ENCODE data around the gene RFWD3.

DNA sequence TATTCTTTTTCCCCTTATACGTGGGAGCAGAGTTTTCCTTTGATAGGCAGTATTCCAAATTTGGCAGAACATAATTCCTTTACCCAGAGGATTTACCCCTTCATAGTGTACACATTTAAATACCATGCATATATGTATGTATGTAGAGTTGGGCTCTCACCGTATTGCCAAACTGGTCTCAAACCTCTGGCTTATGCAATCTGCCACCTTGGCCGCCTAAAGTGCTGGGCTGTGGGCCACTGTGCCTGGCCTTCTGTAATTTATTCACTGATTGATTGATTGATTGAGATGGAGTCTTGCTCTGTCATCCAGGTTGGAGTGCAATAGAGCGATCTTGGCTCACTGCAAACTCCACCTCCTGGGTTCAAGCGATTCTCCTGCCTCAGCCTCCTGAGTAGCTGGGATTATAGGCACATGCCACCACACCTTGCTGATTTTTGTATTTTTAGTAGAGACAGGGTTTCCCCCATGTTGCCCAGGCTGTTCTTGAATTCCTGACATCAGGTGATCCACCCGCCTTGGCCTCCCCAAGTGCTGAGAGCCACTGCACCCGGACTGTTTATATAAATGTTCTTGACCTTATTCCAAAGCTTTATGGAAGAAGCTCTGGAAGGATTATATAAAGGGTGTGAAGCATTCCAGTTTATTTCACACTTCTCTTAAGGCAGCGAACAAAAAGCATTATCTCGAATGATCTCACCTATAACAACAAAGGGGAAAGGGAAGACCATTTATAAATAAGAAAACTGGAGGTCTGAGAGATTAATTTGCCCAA is 74.6 kb downstream of the RFWD3 start:
- TF ChIP-seq, protein P1, sequence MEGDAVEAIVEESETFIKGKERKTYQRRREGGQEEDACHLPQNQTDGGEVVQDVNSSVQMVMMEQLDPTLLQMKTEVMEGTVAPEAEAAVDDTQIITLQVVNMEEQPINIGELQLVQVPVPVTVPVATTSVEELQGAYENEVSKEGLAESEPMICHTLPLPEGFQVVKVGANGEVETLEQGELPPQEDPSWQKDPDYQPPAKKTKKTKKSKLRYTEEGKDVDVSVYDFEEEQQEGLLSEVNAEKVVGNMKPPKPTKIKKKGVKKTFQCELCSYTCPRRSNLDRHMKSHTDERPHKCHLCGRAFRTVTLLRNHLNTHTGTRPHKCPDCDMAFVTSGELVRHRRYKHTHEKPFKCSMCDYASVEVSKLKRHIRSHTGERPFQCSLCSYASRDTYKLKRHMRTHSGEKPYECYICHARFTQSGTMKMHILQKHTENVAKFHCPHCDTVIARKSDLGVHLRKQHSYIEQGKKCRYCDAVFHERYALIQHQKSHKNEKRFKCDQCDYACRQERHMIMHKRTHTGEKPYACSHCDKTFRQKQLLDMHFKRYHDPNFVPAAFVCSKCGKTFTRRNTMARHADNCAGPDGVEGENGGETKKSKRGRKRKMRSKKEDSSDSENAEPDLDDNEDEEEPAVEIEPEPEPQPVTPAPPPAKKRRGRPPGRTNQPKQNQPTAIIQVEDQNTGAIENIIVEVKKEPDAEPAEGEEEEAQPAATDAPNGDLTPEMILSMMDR (IDR thresholded peaks at IDR 0.05; ENCODE audit: borderline replicate concordance, extremely low read depth, low read length, poor library complexity, severe bottlenecking), result no peak
- TF ChIP-seq EZH2 (IDR thresholded peaks at IDR 0.05; ENCODE audit: borderline replicate concordance, low read depth, low read length, severe bottlenecking), result no peak
